ENCODE measurements around the gene AVL9. TPM values are rescaled to one million over a fixed set of nuclear protein-coding genes. Genes with fewer than 3 reads are reported as not detected.
A peak's percentile ranks its signal among the peaks of the same experiment; 100 is the strongest.

Gene AVL9
- total RNA-seq = 10 to 100 TPM; 29.8 to 54.8 (median 36.7) TPM
- polyA plus RNA-seq = 10 to 100 TPM in 1 of 3 donors, 1 to 10 TPM in 2; 8.4 to 10.0 (median 8.6) TPM
- long read RNA-seq, donor 1, full-length matches to known transcripts = 2 of 2 reads
- long read RNA-seq, donor 1, partial matches to known transcripts = 0 of 2 reads
- long read RNA-seq, donor 1, other reads (novel, unspliced or antisense) = 0 of 2 reads
- long read RNA-seq, donor 2, partial matches to known transcripts = 0 of 1 reads
- long read RNA-seq, donor 2, other reads (novel, unspliced or antisense) = 0 of 1 reads

DNA sequence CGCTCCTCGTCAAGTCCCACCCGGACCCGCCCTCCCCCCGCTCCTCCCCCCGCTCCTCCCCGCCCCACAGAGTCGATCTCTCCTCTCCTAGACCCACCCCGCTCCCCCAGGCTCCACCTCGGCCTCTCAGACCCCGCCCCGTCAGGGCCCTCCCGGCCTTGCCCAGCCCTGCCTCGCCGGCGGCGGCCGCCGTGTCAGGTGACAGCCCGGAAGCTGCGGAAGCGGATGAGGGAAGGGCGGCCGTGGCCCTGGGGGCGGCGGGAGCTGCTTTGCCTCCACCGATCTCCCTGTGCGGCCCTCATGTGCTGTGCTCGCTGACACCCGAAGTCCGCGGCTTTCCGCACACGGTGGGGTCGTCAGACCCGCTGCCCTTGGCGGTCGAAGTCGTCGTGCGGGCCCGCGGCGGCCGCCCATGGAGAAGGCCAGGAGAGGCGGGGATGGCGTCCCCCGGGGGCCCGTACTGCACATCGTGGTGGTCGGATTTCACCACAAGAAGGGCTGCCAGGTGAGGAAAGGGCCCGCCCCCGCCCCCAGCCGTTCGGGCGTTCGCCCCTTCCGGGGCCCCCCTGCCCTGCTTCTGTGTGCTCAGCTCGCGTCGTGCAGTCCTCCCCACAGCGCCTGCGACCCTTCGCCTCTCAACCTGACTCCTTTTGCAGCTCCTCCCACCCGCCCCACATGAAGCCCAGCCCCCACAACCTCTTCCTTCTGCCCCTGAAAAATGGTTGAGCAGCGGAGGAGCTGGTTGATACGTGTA, at the start of gene AVL9:
Gene AVL9, plus strand, starts transcription at position 192 of the 754 bp plus-strand sequence. Its CDS starts 221 bp downstream, at position 413.
- Histone ChIP-seq H3K4me3 (peak within 1 kb of the TSS; percentile 85 to 99 (median 92)), H3K4me1 (peaks cover 11 to 71% (median 40%) of the 10 kb centered on the region in 6 donors), H3K9me3 (peaks cover 0 to 5% (median 0%) of the 10 kb centered on the region in 8 donors), H3K27ac (peak within 1 kb of the TSS; percentile 97 to 99 (median 99)), H3K27me3 (replicated peaks in 1 of 7) (no peaks in the 10 kb centered on the region), H3K36me3 (peaks cover 0 to 9% (median 0%) of the 10 kb centered on the region in 6 donors)
- WGBS, 5 donors = 0 to 1% (median 1%) methylated on average over 31 to 65 of the region's 67 CpGs
- intact Hi-C loops (cut with DNase I; ENCODE audit: low total_unique reads) = loop anchor here (10.0 kb wide), 1 partner anchor 59 kb away; no protein-coding TSS in a partner anchor
- TF ChIP-seq, protein P1, sequence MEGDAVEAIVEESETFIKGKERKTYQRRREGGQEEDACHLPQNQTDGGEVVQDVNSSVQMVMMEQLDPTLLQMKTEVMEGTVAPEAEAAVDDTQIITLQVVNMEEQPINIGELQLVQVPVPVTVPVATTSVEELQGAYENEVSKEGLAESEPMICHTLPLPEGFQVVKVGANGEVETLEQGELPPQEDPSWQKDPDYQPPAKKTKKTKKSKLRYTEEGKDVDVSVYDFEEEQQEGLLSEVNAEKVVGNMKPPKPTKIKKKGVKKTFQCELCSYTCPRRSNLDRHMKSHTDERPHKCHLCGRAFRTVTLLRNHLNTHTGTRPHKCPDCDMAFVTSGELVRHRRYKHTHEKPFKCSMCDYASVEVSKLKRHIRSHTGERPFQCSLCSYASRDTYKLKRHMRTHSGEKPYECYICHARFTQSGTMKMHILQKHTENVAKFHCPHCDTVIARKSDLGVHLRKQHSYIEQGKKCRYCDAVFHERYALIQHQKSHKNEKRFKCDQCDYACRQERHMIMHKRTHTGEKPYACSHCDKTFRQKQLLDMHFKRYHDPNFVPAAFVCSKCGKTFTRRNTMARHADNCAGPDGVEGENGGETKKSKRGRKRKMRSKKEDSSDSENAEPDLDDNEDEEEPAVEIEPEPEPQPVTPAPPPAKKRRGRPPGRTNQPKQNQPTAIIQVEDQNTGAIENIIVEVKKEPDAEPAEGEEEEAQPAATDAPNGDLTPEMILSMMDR (IDR thresholded peaks at IDR 0.05 in 8 of 11, conservative IDR thresholded peaks at IDR 0.05 in 3 of 11) = peak in 1 of 11 experiments; percentile 5
- peak; percentile 62 to 80 (median 63) for TF ChIP-seq POLR2A (IDR thresholded peaks at IDR 0.05)
- TF ChIP-seq POLR2AphosphoS5 (IDR thresholded peaks at IDR 0.05) = peak; percentile 98 to 99 (median 99)
- peak; percentile 100 for DNase-seq

DNA sequence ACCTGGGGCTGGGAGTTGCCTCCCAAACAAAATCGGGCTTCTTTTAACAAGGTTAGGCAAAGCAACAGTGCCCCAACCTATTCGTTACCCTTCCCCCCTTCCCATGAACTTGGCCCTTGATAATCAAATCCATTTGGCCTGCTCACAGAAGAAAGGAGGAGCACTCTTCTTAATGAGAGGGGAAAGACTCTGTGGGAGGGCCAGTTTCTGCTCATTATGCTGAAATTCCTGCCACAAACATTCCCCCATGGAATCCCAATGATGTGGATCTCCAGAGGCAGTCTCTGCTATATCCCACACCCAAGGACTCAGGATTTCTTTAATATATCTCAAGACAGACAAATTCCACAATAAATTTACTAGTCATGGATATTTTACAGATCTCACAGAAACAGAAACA, 48.1 kb upstream of the AVL9 start:
- Histone ChIP-seq H3K4me3 (no peak overlapping the region), H3K27ac (no peak overlapping the region), H3K4me1 (no peaks in the 10 kb centered on the region), H3K27me3 (replicated peaks in 1 of 7) (no peaks in the 10 kb centered on the region), H3K36me3 (no peaks in the 10 kb centered on the region), H3K9me3 (peaks cover 0 to 10% (median 2%) of the 10 kb centered on the region in 8 donors)
- TF ChIP-seq POLR2A (IDR thresholded peaks at IDR 0.05) = no peak
- TF ChIP-seq POLR2AphosphoS5 (IDR thresholded peaks at IDR 0.05) = no peak
- TF ChIP-seq, protein P1 (IDR thresholded peaks at IDR 0.05 in 8 of 11, conservative IDR thresholded peaks at IDR 0.05 in 3 of 11) = no peak
- intact Hi-C loops (cut with DNase I; ENCODE audit: low total_unique reads) = no loop called here
- 55 to 86% (median 75%) methylated on average over 2 of the region's 2 CpGs for whole genome bisulfite sequencing, 5 donors
- no peak for DNase-seq

DNA sequence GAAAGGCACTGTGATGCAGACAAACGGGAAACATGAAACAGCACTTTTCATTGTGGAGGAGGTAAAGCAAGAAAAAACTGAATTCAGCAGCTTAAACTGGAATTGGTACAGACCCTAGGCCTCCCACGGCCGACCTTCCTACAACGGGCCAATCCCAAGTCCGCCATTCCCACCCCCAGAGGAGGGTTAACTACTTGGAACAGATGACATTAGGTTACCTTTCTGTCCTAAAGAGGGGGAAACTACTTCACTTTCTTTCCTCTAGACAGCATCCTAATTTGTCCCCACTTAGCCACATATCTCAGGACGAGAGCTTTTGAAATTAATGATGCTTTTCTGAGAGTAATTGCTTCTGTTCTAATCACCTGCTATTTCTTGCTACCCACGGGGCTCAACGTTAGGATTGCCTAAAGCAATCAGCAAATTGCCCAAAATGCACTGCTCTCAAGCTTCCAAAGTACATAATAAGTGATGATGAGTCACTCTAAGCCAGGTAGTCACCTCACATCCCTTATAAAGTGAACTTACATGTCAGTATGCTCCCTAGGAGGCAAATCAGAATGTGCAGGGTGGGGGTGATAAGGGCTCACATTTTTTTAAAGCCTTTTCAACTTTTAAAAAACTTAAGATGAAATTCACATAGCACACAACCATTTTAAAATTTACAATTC, 41.8 kb upstream of the AVL9 start:
- 59 to 76% (median 66%) methylated on average over 8 of the region's 8 CpGs for WGBS, 5 donors
- intact Hi-C loops (cut with DNase I; ENCODE audit: low total_unique reads) = no loop called here
- H3K9me3 ChIP-seq = no peaks in the 10 kb centered on the region
- DNase-seq = no peak
- peaks cover 0 to 10% (median 0%) of the 10 kb centered on the region in 7 donors for H3K27me3 ChIP-seq (replicated peaks in 1 of 7)
- no peak overlapping the region for H3K4me3 ChIP-seq
- TF ChIP-seq POLR2A (IDR thresholded peaks at IDR 0.05) (no peak), POLR2AphosphoS5 (IDR thresholded peaks at IDR 0.05) (no peak)
- TF ChIP-seq, protein P1 (IDR thresholded peaks at IDR 0.05 in 8 of 11, conservative IDR thresholded peaks at IDR 0.05 in 3 of 11) = no peak
- no peaks in the 10 kb centered on the region for H3K4me1 ChIP-seq
- H3K27ac ChIP-seq = no peak overlapping the region
- H3K36me3 ChIP-seq = no peaks in the 10 kb centered on the region
